Liver (tissue), 9 donors: Measurements from ENCODE around the gene PLEKHN1. TPM values are rescaled to one million over a fixed set of nuclear protein-coding genes. Genes with fewer than 3 reads are reported as not detected.
A peak's percentile ranks its signal among the peaks of the same experiment; 100 is the strongest.

Experiments used
- DNase-seq: peaks from one replicate; pipeline ENCODE4 v3.0.0-alpha.2; 2017; ENCODE audit warnings: low spot score
- H3K27ac ChIP-seq, 2 donors: one replicate each; pipeline ENCODE4 v1.7.0; 2013; ENCODE audit warnings: inconsistent platforms in 2 of 2, low read length in 2 of 2, control low read depth in 1 of 2, low read depth in 1 of 2, mild to moderate bottlenecking in 1 of 2
- H3K27me3 ChIP-seq, 4 donors: one replicate each; pipeline versions ENCODE4 v1.6.1 to v1.7.0; 2013; ENCODE audit warnings: low read length in 3 of 4, inconsistent platforms in 1 of 4, mild to moderate bottlenecking in 1 of 4, moderate library complexity in 1 of 4; ENCODE audit not compliant: control insufficient read depth in 4 of 4, insufficient read depth in 4 of 4
- H3K36me3 ChIP-seq, 4 donors: one replicate each; pipeline versions ENCODE4 v1.6.1 to v1.7.0; 2013; ENCODE audit warnings: low read length in 3 of 4, mild to moderate bottlenecking in 3 of 4, low read depth in 1 of 4, moderate library complexity in 1 of 4; ENCODE audit not compliant: control insufficient read depth in 4 of 4, insufficient read depth in 3 of 4
- H3K4me1 ChIP-seq, 4 donors: one replicate each; pipeline versions ENCODE4 v1.6.1 to v1.7.0; 2013; ENCODE audit warnings: low read length in 3 of 4, mild to moderate bottlenecking in 3 of 4, moderate library complexity in 1 of 4; ENCODE audit not compliant: control insufficient read depth in 4 of 4, insufficient read depth in 4 of 4
- H3K4me3 ChIP-seq, 3 donors: one replicate each; pipeline versions ENCODE4 v1.6.1 to v1.7.0; 2013; ENCODE audit warnings: low read length in 3 of 3, control low read depth in 1 of 3, low read depth in 1 of 3, mild to moderate bottlenecking in 1 of 3
- H3K9ac ChIP-seq, 2 donors: one replicate each; pipeline ENCODE4 v1.7.0; 2013; ENCODE audit warnings: low read length in 2 of 2, mild to moderate bottlenecking in 2 of 2, moderate library complexity in 2 of 2, control low read depth in 1 of 2, low read depth in 1 of 2
- H3K9me3 ChIP-seq, 4 donors: one replicate each; pipeline versions ENCODE4 v1.6.1 to v1.7.0; 2013; ENCODE audit warnings: low read length in 3 of 4; ENCODE audit not compliant: control insufficient read depth in 4 of 4
- ATF3 ChIP-seq: IDR thresholded peaks from 2 replicates; pipeline ENCODE4 v1.6.1; 2016; ENCODE audit warnings: antibody characterized with exemption
- CTCF ChIP-seq: fragments of 150-350 bp; IDR thresholded peaks from 2 replicates; pipeline ENCODE4 v1.5.1; 2017; ENCODE audit warnings: improper control_type of control experiment, low read depth, low read length; ENCODE audit not compliant: missing input control
- EGR1 ChIP-seq, 2 donors: IDR thresholded peaks; 2 replicates each; pipeline ENCODE4 v1.6.1; 2016 to 2018; ENCODE audit warnings: antibody characterized with exemption in 2 of 2, low read depth in 2 of 2
- FOXA1 ChIP-seq: IDR thresholded peaks from 2 replicates; pipeline ENCODE4 v1.6.1; 2016; ENCODE audit warnings: antibody characterized with exemption
- GABPA ChIP-seq, 2 donors: IDR thresholded peaks in 1 of 2; conservative IDR thresholded peaks in 1 of 2; 2 replicates each; pipeline ENCODE4 v1.6.1; 2016; ENCODE audit warnings: antibody characterized with exemption in 2 of 2, mild to moderate bottlenecking in 1 of 2, moderate library complexity in 1 of 2
- HNF4A ChIP-seq, 2 donors: conservative IDR thresholded peaks; 2 replicates each; pipeline ENCODE4 v1.6.1; 2016; ENCODE audit warnings: antibody characterized with exemption in 2 of 2, mild to moderate bottlenecking in 2 of 2
- HNF4G ChIP-seq: IDR thresholded peaks from 2 replicates; pipeline ENCODE4 v1.6.1; 2016; ENCODE audit warnings: antibody characterized with exemption
- MAX ChIP-seq: IDR thresholded peaks from 2 replicates; pipeline ENCODE4 v1.6.1; 2016; ENCODE audit warnings: antibody characterized with exemption
- NR2F2 ChIP-seq: IDR thresholded peaks from 2 replicates; pipeline ENCODE4 v1.6.1; 2016; ENCODE audit warnings: antibody characterized with exemption
- RAD21 ChIP-seq, 2 donors: IDR thresholded peaks; 2 replicates each; pipeline ENCODE4 v1.6.1; 2016; ENCODE audit warnings: antibody characterized with exemption in 2 of 2, mild to moderate bottlenecking in 2 of 2
- REST ChIP-seq: IDR thresholded peaks from 2 replicates; pipeline ENCODE4 v1.6.1; 2016; ENCODE audit warnings: antibody characterized with exemption, mild to moderate bottlenecking
- RXRA ChIP-seq, 2 donors: IDR thresholded peaks; 2 replicates each; pipeline ENCODE4 v1.6.1; 2017 to 2018; ENCODE audit warnings: antibody characterized with exemption in 2 of 2, mild to moderate bottlenecking in 1 of 2
- SP1 ChIP-seq: IDR thresholded peaks from 2 replicates; pipeline ENCODE4 v1.6.1; 2018; ENCODE audit warnings: antibody characterized with exemption, mild to moderate bottlenecking
- TAF1 ChIP-seq: conservative IDR thresholded peaks from 2 replicates; pipeline ENCODE4 v1.6.1; 2016; ENCODE audit warnings: antibody characterized with exemption, mild to moderate bottlenecking
- ZBTB33 ChIP-seq: IDR thresholded peaks from 2 replicates; pipeline ENCODE4 v1.6.1; 2016; ENCODE audit warnings: antibody characterized with exemption
- WGBS: extraction: QIAGEN DNeasy Blood & Tissue Kit; methylation state at CpG from one replicate; pipeline ENCODE4 v1.1.7; 2013; 5-methylcytosine and 5-hydroxymethylcytosine counted together
- polyA plus RNA-seq, 2 donors: library from polyadenylated mRNA; stranded (reverse) in 1 of 2; unstranded in 1 of 2; fragments of 200-250 nt in 1 of 2; fragments of >200 nt in 1 of 2; fragmentation: Nextera tagmentation in 1 of 2; extraction: Ambion mirVana in 1 of 2; gene quantifications; one replicate each; pipeline versions ENCODE4 v1.2.1 to v1.2.3, GENCODE V29; 2013 to 2015
- total RNA-seq, 2 donors: library from RNA; depleted of rRNA; stranded (reverse); fragments of >200 nt; gene quantifications; one replicate each; pipeline ENCODE4 v1.2.3, GENCODE V29; 2014
- donor health status: healthy.
- donor health status: healthy.
- donor health status: healthy.
- donor health status: healthy.
- donor health status: healthy.

Gene PLEKHN1
- total and polyA plus RNA-seq, 4 donors, result 0.17 to 0.18 TPM; not detected in 2

GRCh38 chr1:1021920-1022259 lies 55.6 kb downstream of the PLEKHN1 start:
- Histone ChIP-seq H3K4me3 (no peak overlapping the region), H3K27ac (no peak overlapping the region), H3K27me3 (no peaks in the 10 kb centered on the region), H3K36me3 (no peaks in the 10 kb centered on the region), H3K9me3 (no peaks in the 10 kb centered on the region), H3K4me1 (peaks cover 3 to 10% (median 7%) of the 10 kb centered on the region in 4 donors), H3K9ac (no peak overlapping the region)
- 89% methylated on average over 10 of the region's 10 CpGs for WGBS
- no peak for DNase-seq
- no peak for TF ChIP-seq RXRA (IDR thresholded peaks at IDR 0.05)
- no peak for TF ChIP-seq REST
- no peak for TF ChIP-seq HNF4G
- TF ChIP-seq TAF1, result no peak
- TF ChIP-seq HNF4A (conservative IDR thresholded peaks at IDR 0.05), result no peak
- no peak for TF ChIP-seq NR2F2
- no peak for TF ChIP-seq GABPA (IDR thresholded peaks at IDR 0.05 in 1 of 2, conservative IDR thresholded peaks at IDR 0.05 in 1 of 2)
- TF ChIP-seq SP1, result no peak
- no peak for TF ChIP-seq ZBTB33
- TF ChIP-seq RAD21 (IDR thresholded peaks at IDR 0.05), result no peak
- no peak for TF ChIP-seq CTCF
- TF ChIP-seq FOXA1, result no peak

- Histone ChIP-seq H3K27ac (no peak overlapping the region), H3K36me3 (no peaks in the 10 kb centered on the region), H3K4me3 (no peak overlapping the region), H3K9me3 (no peaks in the 10 kb centered on the region), H3K4me1 (peaks cover 3 to 10% (median 7%) of the 10 kb centered on the region in 4 donors), H3K27me3 (no peaks in the 10 kb centered on the region), H3K9ac (no peak overlapping the region)
- DNase-seq, result peak; percentile 50
- WGBS, result 89% methylated on average over 27 of the region's 27 CpGs
- TF ChIP-seq NR2F2 (no peak), CTCF (no peak), ATF3 (no peak), RXRA (IDR thresholded peaks at IDR 0.05) (no peak), SP1 (no peak), MAX (no peak), HNF4G (no peak), TAF1 (no peak), FOXA1 (no peak), RAD21 (IDR thresholded peaks at IDR 0.05) (no peak), HNF4A (conservative IDR thresholded peaks at IDR 0.05) (no peak), REST (no peak), EGR1 (IDR thresholded peaks at IDR 0.05; ENCODE audit: low read depth in 2 of 2) (no peak), GABPA (IDR thresholded peaks at IDR 0.05 in 1 of 2, conservative IDR thresholded peaks at IDR 0.05 in 1 of 2) (no peak)
Measured at GRCh38 chr1:1022302-1023009, 56.2 kb downstream of the PLEKHN1 start.
